ENCODE results near the gene PARP4.
A peak's percentile ranks its signal among the peaks of the same experiment; 100 is the strongest.
"Not testable (repeated sequence)": the region's sequence is repeated elsewhere in the genome, so short reads cannot be mapped to it uniquely, and the experiment has no call there.

The PARP4 gene

DNA sequence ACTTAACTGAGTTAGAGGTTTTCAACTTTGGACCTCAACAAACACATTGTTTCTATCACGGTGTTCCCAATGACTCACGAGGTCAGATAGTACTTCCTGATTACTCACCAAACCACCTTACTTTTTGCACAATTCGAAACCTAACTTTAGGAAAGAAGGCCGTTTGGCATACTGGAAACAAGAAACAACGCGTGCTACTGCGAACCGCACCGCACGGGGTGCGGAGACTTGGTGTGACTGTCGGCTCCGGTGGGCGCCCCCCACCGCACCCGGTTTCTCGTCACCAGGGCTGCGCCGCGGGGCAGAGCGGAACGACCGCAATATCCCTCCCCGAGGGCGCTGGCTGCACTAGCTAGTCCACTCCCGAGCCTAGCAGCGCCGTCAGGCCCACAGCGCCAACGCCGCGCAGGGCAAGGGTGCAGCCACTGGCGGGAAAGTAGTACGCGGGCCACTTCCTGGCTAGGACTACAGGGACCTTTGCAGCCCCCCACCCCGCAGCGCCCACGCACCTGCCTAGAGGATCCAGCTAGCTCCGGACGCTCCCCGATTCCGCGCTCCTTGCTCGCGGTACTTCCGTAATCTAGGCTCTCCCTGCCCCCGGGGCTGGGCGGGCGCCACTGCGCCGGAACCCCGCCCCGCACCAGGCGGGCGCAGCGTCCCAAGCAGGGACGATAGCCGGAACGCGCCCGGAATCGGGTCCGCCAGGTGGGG, at the start of gene PARP4:
TSS of gene PARP4 (minus strand) at position 582 of the 711 bp plus-strand sequence. CDS start 9,002 bp downstream, outside the sequence.
- DNase-seq (ENCODE audit: low spot score) = peak; percentile 91

DNA sequence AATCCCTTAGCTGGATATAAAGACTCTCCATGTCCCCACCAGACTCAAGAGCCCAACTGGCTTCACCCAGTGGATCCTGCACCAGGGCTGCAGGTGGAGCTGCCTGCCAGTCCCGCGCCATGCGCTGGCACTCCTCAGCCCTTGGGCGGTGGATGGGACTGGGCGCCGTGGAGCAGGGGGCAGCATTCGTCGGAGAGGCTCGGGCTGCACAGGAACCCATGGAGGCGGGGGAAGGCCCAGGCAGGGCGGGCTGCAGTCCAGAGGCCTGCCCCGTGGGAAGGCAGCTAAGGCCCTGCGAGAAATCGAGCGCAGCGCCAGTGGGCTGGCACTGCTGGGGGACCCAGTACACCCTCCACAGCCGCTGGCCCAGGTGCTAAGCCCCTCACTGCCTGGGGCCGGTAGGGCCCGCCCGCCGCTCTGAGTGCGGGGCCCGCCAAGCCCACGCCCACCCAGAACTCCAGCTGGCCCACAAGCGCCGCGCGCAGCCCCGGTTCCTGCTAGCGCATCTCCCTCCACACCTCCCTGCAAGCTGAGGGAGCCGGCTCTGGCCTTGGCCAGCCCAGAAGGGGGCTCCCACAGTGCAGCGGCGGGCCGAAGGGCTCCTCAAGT, 48.1 kb upstream of the PARP4 start:
- DNase-seq (ENCODE audit: low spot score) = not testable (repeated sequence)

DNA sequence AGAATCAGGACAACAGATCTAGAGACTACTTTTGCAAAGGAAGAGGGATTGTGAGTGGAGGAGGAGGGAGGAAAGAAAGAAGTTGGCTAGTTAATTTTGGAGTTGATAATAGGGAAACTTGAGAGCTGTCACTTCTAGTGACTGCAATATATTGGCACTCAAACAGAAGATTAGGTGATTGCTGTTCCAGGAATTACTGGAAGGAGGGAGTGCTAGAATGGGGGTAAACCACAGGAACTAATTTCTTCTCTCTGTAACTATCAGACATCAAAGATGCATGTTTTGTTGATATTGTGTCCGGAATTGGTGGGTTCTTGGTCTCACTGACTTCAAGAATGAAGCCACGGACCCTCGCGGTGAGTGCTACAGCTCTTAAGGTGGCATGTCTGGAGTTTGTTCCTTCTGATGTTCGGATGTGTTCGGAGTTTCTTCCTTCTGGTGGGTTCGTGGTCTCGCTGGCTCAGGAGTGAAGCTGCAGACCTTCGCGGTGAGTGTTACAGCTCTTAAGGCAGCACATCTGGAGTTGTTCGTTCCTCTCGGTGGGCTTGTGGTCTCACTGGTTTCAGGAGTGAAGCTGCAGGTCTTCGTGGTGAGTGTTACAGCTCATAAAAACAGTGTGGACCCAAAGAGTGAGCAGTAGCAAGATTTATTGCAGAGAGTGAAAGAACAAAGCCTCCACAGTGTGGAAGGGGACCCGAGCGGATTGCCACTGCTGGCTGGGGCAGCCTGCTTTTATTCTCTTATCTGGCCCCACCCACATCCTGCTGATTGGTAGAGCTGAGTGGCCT, 47.0 kb upstream of the PARP4 start:
- not testable (repeated sequence) for DNase-seq (ENCODE audit: low spot score)

DNA sequence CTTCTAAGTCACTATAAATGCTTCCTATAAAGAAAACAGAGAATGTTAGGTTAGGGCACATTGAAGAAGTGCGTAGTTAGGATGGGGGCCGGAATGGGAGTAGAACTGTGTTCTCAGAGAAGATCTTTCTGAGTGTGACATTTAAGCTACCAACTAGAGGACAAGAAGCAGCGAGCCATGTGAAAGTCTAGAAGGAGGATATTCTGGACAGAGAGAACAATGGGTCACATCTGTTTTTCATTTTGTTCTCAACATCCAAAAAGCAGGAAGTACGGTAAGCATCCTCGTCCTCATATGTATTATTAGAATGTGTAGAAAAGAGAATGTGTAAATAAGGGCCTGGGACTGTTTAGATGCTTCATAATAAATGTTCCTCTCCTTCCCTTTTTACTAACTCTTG, 44.5 kb upstream of the PARP4 start:
- DNase-seq (ENCODE audit: low spot score) = no peak

DNA sequence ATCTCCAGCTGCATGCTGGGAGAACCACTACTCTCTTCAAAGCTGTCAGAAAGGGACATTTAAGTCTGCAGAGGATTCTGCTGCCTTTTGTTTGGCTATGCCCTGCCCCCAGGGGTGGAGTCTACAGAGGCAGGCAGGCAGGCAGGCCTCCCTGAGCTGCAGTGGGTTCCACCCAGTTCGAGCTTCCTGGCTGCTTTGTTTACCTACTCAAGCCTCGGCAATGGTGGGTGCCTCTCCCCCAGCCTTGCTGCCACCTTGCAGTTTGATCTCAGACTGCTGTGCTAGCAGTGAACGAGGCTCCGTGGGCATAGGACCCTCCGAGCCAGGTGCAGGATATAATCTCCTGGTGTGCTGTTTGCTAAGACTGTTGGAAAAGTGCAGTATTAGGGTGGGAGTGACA, 41.3 kb upstream of the PARP4 start:
- not testable (repeated sequence) for DNase-seq (ENCODE audit: low spot score)

DNA sequence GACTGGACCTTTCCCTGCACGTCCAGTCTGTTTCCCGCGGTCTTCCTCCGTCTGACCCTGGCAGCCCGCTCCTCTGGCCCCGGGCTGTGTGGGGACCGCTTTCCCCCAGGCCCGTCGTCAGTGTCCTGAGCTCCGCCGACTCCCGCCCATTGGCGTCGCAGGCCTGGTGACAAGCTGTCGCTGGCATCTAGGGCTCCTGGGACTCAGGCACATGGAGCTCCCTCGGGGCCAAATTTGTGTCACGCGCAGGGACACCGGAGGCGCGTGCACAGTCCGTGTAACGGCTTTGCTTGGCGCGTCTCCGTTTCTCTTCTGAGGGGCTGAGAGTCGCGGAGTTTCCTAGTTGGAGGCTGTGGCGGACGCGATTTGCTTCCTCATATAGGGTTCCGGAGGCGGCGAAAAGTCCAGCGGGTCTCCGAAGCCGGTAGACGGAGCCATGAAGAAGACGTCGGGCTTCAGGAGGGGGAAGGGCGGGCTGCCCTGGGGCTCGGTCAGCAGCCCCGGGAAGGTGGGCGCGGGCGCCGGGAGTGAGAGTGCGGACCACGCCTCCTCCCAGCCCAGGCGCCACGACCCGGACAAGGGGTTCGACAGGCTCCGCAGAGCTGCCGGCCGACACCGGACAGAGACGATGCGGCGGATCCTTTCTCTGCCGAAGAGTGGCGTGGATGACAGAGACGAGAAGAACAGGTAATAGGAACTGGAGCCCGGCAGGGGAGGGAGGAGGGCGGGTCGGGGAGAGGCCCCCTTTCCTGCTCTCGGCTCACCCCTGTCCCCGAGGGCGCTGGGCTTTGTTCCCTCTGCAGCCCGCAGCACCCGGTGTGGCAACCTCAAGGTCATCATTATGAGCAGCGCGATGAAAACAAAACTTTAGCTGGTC, 29.1 kb upstream of the PARP4 start:
- DNase-seq (ENCODE audit: low spot score) = peak; percentile 39

DNA sequence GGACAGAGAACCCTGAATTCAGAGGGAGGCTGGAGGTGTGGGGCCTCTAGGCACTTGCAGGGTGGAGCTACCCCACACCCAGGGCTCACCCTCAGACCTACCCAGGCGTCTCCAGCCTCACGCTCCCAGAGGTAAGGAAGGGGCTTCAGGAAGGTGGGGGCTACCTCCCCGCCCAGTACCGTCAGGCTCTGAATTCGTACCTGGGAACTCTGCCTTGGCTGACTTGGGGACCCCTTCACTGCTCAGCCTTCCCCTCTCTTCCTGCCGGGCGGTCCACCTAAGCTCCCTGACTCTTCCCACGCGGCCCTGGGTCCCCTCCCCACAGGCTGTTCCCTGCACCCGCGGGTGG, 28.5 kb upstream of the PARP4 start:
- no peak for DNase-seq (ENCODE audit: low spot score)

DNA sequence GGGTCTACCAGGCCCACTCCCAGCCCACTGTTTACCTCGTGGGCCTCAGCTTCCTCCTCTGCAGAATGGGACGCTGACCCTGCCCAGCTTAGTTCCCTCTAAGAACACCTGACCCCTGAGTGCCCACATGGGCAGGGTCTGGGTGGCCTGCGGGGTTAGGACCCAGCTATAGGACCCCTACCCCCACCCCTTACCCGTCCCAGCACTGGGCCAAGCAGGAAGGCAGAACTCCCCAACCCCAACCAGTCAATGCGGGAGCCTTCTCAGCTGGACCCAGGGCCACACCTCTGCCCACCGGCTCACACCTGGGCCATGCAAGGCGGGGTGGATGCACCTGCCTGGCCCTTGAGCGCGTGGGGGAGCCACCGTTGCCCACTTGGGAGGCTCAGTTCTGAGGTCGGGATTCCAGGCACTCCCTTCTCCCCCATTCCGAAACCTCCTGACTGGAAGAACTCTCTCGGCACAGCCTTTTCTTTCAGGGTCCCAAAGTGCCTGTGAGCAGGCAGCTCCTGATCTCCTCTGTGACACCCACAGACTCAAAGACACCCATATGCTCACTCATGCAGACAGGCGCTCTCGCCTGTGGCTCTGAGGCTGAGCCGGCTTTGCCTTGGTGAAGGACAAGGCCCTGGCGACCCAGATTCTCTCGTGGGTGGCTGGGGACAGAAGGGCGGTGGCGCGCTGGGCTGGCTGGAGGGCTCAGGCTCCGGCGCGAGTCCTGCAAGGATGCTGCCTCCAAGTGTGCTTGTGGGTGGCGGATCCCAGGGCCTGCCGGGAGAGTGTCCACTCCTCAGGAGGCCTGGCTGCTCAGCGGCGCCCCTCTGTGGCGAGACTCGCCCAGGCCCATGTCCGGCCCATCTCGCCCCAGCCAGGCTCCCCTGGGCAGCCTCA, 27.9 kb upstream of the PARP4 start:
- DNase-seq (ENCODE audit: low spot score) = peak; percentile 80

DNA sequence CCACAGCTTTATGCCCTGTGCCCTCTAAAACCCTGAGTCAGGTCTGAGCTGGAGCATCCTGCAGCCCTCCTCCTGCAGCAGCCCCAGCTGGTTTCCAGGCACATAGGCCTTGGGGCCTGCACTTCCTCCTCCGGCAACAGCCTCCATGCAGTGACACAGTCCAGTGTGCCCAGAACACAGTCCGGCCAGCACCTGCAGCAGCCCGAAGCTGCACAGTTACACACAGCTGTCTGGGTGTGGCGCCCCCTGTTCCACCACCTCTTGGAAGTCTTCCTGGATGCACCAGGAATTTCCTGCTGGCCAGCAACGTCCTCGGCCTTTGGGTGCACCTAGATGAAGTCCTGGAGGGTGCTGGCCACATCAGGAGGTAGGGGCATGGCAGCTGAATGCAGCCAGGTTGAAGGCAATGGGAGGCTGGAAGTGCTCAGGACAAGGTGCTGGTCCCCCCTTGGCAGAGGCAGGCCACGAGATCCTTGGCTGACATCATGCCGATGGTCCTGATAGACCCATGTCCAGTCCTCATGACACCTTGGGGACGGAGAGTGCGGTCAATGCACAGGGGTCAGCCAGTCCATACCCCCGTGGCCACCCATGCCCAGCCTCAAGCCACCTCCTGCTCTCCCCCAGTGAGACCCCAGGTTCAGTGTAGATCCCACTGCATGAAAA, 27.1 kb upstream of the PARP4 start:
- no peak for DNase-seq (ENCODE audit: low spot score)

DNA sequence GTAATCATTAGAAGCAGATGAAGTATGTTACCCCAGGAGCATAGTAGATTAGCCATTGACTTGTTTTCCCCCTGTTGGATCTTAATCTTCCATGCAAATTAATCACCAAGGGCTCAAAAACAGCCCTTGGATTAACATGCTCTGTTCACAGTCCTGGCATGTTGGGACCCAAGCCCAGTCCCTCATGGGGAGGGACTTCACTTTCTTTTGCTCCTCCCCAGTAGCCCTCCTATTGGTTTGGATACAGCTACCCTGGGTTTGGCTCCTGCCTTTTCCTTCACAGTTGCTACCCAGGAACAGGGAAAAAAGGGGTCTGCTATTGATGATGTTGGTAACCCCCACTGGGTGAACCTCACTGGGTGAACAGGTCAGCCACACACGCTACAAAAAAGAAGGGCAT, 16.9 kb upstream of the PARP4 start:
- DNase-seq (ENCODE audit: low spot score) = no peak

DNA sequence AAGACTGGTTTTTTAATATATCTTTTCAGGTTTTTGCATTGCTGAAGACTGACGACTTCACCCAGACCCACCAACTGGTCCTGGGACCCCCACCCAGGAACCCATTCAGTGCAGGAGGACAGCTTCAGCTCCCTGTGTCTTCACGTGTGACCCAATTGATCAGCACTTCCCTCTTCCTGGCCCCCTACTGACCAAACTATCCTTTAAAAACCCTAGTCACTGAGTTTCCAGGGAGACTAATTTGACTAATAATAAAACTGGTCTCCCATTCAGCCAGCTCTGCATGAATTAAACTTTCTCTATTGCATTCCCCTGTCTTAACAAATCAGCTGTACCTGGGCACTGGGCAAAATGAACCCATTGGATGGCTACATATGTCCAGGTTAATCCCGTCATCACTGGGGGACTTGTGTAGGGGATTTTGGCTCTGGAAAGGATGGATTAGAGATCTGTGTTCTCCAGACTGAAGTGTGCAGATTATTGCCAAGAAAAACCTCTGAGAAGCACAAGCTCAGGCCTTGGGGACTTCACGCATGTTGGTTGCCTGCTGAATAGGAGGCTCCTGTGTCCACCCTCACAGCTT, 16.3 kb upstream of the PARP4 start:
- peak; percentile 14 for DNase-seq (ENCODE audit: low spot score)

DNA sequence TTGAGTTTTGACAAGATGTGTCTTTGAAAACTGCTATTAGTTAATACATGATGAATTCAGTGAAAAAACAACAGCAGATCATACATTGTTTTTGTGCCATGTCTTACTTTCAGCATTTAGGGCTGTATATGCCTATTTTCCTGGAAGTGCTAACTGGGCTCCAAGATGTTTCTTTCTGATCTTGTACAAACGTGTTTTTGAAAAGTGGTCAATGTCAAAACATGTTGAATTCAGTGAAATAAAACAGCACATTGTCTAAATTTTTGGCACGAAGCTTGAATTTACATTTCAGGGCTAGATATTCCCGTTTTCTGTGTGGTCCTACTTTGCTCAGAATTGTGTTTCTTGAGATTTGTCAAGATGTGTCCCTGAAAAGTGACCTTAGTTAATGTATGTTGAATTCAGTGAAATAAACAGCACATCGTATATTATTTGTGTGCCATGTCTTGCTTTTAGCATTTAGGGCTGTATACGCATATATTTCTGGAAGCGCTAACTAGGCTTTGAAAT, 14.7 kb upstream of the PARP4 start:
- no peak for DNase-seq (ENCODE audit: low spot score)

DNA sequence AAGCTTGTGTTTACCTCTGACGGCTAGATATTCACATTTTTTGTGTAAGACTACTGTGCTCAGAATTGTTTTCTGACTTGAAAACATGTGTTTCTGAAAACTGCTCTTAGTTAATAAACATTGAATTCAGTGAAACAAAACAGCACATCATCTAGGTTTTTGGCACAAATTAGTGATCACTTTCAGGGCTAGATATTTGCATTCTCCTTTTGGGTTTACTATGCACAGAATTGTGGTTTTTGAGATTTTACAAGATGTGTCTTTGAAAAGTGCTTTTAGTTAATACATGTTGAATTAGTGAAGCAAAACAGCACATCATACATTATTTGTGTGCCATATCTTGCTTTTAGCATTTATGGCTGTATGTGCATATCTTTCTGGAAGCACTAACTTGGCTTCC, 8.2 kb upstream of the PARP4 start:
- no peak for DNase-seq (ENCODE audit: low spot score)

DNA sequence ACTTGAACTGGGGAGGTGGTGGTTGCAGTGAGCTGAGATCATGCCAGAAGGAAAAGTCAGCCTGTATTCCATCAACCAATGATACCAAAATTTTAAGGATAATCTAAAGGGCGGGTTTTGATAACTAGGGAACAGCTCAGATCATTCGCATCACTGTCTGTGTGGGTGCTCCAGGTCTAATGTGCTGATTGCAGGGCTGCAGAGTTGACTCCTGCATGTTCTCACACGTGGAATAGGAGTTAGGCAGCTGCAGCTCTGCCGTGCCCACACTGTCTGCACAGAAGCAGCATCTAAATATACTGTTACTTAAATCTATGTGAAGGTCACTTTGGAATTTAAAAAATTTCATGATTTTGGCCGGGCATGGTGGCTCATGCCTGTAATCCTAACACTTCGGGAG, 4.3 kb upstream of the PARP4 start:
- no peak for DNase-seq (ENCODE audit: low spot score)

DNA sequence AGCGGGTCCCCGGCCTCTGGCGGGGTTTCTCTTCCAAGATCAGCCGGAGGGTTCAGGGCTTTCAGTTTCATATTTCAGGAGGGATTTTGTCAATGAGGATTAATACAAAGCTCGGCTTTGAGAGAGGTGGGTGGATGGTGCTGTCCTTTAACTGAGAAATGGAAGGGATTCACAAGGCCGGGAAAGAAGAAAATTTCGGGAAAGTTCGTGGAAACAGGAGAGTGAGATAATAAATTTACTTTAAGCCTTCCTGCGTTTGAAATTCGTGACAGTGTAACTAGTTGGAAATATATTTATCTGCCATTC, 283 bp upstream of the PARP4 start:
- no peak for DNase-seq (ENCODE audit: low spot score)

DNA sequence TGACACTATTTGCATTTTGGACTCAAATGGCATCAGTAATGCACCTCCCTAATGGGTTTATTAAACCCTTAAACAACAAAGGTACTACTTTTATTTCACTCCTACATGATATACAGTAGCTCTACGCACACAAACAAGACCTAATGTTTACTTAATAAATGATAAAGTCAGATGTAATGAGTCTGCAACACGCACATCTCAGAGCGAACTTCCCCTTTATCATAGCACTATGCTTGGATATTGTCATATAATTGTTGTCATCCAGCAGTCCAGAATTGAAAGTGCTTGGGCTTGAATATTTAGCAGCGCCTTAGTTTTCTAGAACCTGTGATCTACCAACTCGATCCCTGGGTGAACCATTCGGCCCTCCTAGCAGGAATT, 772 bp downstream of the PARP4 start:
- DNase-seq (ENCODE audit: low spot score) = no peak

DNA sequence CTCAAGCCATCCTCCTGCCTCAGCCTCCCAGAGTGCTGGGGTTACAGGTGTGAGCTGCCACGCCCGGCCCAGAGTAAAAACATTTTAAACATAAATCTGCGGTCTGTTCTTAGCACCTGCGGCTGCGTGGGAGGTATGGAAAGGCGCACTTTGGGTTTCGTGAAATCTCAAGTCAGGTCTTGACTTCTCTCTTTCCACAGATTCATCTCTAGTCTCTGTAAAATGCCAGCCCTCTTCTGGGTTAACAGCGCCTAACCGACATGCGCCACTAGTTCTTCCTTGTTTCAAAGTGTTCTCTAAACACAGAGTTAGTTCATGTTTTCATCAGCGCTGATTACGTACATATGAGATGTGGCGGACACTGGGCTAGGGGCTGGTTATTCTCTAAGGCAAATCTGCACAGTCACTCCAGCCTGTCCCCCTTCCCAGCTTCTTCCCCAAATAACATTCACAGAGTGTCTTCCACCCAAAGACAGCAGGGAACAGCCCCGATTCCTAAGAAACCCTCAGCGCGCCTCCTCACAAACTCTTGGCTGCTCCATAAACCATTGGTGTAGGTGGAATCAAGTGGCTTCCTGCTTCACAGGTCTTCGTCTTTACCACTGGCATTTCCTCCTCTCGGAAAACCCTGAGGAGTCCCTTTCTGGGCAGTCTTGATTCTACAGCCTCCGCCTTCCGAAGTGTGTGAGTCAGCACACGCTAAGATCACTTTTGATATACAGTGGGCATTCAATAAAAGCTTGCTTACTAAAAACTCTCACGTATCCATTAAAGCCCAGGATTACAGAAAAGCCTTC, 1.4 kb downstream of the PARP4 start:
- peak; percentile 32 for DNase-seq (ENCODE audit: low spot score)

DNA sequence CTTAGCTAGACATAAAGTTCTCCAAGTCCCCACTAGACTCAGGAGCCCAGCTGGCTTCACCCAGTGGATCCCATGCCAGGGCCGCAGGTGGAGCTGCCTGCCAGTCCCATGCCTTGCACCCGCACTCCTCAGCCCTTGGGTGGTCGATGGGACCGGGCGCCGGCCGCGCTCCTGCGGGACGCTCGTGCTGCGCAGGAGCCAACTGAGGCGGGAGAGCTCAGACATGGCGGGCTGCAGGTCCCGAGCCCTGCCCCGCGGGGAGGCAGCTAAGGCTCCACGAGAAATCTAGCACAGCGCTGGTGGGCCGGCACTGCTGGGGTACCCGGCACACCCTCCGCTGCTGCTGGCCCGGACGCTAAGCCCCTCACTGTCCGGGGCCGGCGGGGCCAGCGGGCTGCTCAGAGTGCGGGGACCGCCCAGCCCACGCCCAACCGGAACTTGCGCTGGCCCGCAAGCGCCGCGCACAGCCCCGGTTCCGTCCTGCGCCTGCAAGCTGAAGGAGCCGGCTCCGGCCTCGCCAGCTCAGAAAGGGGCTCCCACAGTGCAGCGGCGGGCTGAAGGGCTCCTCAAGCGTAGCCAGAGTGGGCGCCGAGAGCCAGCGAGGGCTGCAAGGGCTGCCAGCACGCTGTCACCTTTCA, 5.8 kb downstream of the PARP4 start:
- DNase-seq (ENCODE audit: low spot score) = no peak

DNA sequence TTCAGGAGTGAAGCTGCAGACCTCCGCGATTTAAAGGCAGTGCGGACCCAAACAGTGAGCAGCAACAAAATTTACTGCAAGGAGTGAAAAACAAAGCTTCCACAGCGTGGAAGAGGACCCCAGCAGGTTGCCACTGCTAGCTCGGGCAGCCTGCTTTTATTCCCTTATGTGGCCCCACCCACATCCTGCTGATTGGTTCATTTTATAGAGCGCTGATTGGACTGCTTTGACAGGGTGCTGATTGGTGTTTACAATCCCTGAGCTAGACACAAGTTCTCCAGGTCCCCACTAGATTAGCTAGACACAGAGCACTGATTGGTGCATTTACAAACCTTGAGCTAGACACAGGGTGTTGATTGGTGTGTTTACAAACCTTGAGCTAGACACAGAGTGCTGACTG, 6.3 kb downstream of the PARP4 start:
- not testable (repeated sequence) for DNase-seq (ENCODE audit: low spot score)

Measured in iPS-NIHi11 (cell line).